ENCODE measurements around the gene EFNB1. TPM values are rescaled to one million over a fixed set of nuclear protein-coding genes. Genes with fewer than 3 reads are reported as not detected.

The EFNB1 gene
- total and polyA plus RNA-seq, 2 experiments from 2014 or later = 1.3 to 2.7 TPM

GRCh38 chrX:68824565-68825125 lies 4.2 kb upstream of the EFNB1 start:
- peaks cover 29% of the 10 kb centered on the region for H3K27me3 Mint-ChIP-seq (ENCODE audit: insufficient read depth, low read depth, poor library complexity)
- H3K4me1 ChIP-seq (ENCODE audit: insufficient read depth) = no peaks in the 10 kb centered on the region
- no peaks in the 10 kb centered on the region for H3K9me3 Mint-ChIP-seq
- no peaks in the 10 kb centered on the region for H3K9me2 ChIP-seq (ENCODE audit: insufficient read depth)
- H3K36me3 Mint-ChIP-seq (ENCODE audit: low read depth) = no peaks in the 10 kb centered on the region
- no peaks in the 10 kb centered on the region for H3F3A ChIP-seq (replicated peaks; ENCODE audit: low read depth)
- peaks cover 2% of the 10 kb centered on the region; the same call in 2 of the 3 replicates for H3K4me1 Mint-ChIP-seq
- no peak overlapping the region for H3K27ac ChIP-seq (ENCODE audit: low read depth)
- H3K27ac Mint-ChIP-seq = no peak overlapping the region
- H3K4me3 Mint-ChIP-seq = no peak overlapping the region
- H3K4me3 ChIP-seq = no peak overlapping the region
- ATAC-seq (no peak), DNase-seq (ENCODE audit: low spot score) (no peak)
- H4K20me1 ChIP-seq (replicated peaks; ENCODE audit: insufficient read depth) = no peaks in the 10 kb centered on the region
- H3K4me2 ChIP-seq = no peak overlapping the region
- no peak for TF ChIP-seq ETS1 (IDR thresholded peaks at IDR 0.05)
- TF ChIP-seq ZNF114 (CRISPR knock-in tag; IDR thresholded peaks at IDR 0.05) = no peak
- no peak for TF ChIP-seq NANOG (IDR thresholded peaks at IDR 0.05; ENCODE audit: borderline replicate concordance)
- no peak for TF ChIP-seq STAT1 (IDR thresholded peaks at IDR 0.05; ENCODE audit: unreplicated experiment)
- TF ChIP-seq, protein P1, sequence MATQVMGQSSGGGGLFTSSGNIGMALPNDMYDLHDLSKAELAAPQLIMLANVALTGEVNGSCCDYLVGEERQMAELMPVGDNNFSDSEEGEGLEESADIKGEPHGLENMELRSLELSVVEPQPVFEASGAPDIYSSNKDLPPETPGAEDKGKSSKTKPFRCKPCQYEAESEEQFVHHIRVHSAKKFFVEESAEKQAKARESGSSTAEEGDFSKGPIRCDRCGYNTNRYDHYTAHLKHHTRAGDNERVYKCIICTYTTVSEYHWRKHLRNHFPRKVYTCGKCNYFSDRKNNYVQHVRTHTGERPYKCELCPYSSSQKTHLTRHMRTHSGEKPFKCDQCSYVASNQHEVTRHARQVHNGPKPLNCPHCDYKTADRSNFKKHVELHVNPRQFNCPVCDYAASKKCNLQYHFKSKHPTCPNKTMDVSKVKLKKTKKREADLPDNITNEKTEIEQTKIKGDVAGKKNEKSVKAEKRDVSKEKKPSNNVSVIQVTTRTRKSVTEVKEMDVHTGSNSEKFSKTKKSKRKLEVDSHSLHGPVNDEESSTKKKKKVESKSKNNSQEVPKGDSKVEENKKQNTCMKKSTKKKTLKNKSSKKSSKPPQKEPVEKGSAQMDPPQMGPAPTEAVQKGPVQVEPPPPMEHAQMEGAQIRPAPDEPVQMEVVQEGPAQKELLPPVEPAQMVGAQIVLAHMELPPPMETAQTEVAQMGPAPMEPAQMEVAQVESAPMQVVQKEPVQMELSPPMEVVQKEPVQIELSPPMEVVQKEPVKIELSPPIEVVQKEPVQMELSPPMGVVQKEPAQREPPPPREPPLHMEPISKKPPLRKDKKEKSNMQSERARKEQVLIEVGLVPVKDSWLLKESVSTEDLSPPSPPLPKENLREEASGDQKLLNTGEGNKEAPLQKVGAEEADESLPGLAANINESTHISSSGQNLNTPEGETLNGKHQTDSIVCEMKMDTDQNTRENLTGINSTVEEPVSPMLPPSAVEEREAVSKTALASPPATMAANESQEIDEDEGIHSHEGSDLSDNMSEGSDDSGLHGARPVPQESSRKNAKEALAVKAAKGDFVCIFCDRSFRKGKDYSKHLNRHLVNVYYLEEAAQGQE (IDR thresholded peaks at IDR 0.05; ENCODE audit: unreplicated experiment) = no peak
- TF ChIP-seq ZNF462 (CRISPR knock-in tag; IDR thresholded peaks at IDR 0.05) = no peak
- no peak for TF ChIP-seq POLR2AphosphoS5 (IDR thresholded peaks at IDR 0.05; ENCODE audit: low read depth)
- TF ChIP-seq EZH2 (IDR thresholded peaks at IDR 0.05; ENCODE audit: low read depth, unreplicated experiment) = no peak
- TF ChIP-seq CREB1 (CRISPR knock-in tag; IDR thresholded peaks at IDR 0.05; ENCODE audit: low read depth) = no peak
- TF ChIP-seq, protein P2, sequence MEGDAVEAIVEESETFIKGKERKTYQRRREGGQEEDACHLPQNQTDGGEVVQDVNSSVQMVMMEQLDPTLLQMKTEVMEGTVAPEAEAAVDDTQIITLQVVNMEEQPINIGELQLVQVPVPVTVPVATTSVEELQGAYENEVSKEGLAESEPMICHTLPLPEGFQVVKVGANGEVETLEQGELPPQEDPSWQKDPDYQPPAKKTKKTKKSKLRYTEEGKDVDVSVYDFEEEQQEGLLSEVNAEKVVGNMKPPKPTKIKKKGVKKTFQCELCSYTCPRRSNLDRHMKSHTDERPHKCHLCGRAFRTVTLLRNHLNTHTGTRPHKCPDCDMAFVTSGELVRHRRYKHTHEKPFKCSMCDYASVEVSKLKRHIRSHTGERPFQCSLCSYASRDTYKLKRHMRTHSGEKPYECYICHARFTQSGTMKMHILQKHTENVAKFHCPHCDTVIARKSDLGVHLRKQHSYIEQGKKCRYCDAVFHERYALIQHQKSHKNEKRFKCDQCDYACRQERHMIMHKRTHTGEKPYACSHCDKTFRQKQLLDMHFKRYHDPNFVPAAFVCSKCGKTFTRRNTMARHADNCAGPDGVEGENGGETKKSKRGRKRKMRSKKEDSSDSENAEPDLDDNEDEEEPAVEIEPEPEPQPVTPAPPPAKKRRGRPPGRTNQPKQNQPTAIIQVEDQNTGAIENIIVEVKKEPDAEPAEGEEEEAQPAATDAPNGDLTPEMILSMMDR (conservative IDR thresholded peaks at IDR 0.05; ENCODE audit: low read depth in 2 of 2) = no peak
- TF ChIP-seq EZH2phosphoT487 (IDR thresholded peaks at IDR 0.05; ENCODE audit: unreplicated experiment) = no peak
- no peak for TF ChIP-seq JUNB (IDR thresholded peaks at IDR 0.05; ENCODE audit: unreplicated experiment)
- no peak for TF ChIP-seq ZNF331 (CRISPR knock-in tag; IDR thresholded peaks at IDR 0.05; ENCODE audit: low read depth)
- peaks cover 51% of the 10 kb centered on the region for H3K27me3 ChIP-seq (ENCODE audit: insufficient read depth)
- no peak overlapping the region for H2AFZ ChIP-seq
- no peaks in the 10 kb centered on the region for H3K36me3 ChIP-seq (ENCODE audit: insufficient read depth)
- H3K79me2 ChIP-seq (replicated peaks; ENCODE audit: insufficient read depth) = no peaks in the 10 kb centered on the region

Data from GM23338 (cell line).